Left renal pelvis (tissue), 4 donors: ENCODE data around the gene PSMC3. TPM values are rescaled to one million over a fixed set of nuclear protein-coding genes. Genes with fewer than 3 reads are reported as not detected.

ENCODE experiments used
- DNase-seq, 4 donors: peaks; one replicate each; pipeline ENCODE4 v3.0.0-alpha.2; 2013; ENCODE audit warnings: low read depth in 4 of 4, low spot score in 3 of 4
- polyA plus RNA-seq, 4 donors: library from polyadenylated mRNA; unstranded; fragments of 120-200 nt; gene quantifications; one replicate each; pipeline ENCODE4 v1.2.1, GENCODE V29; 2013; ENCODE audit not compliant: insufficient read length in 4 of 4

PSMC3 gene
- 100 to 1,000 TPM; 108 to 161 (median 148) TPM for polyA plus RNA-seq

GRCh38 chr11:47426062-47426956, at the start of gene PSMC3:
Gene PSMC3 (minus strand): TSS chr11:47426439. CDS start chr11:47426279, 160 bp downstream.
- DNase-seq, result peak; percentile 88 to 96 (median 92)

DNA sequence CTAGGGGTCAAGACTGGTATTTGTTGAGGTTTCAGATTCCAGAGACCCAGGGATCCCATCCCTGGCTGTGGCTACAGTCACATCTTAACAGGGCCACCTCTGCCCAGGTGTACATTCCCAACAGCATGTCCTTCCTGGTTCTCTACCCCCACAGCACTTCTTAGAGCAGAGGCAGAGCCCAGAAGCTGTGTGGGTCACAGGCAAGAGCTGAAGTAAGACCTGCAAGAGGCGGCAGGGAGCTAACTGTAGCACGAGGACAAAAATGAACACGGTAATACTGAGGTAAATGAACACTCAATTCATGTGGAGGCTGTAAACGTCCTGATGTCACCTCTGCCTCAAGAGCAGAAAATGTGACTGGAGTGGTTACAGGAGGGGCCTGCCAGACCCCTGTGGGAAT, 44.4 kb upstream of the PSMC3 start:
- no peak for DNase-seq

GRCh38 chr11:47469361-47470179, 43.3 kb upstream of the PSMC3 start:
- no peak for DNase-seq

GRCh38 chr11:47468598-47469214, 42.5 kb upstream of the PSMC3 start:
- DNase-seq, result no peak

- DNase-seq, result no peak
These were observed 41.1 kb upstream of the PSMC3 start for GRCh38 chr11:47467357-47467756.

DNA sequence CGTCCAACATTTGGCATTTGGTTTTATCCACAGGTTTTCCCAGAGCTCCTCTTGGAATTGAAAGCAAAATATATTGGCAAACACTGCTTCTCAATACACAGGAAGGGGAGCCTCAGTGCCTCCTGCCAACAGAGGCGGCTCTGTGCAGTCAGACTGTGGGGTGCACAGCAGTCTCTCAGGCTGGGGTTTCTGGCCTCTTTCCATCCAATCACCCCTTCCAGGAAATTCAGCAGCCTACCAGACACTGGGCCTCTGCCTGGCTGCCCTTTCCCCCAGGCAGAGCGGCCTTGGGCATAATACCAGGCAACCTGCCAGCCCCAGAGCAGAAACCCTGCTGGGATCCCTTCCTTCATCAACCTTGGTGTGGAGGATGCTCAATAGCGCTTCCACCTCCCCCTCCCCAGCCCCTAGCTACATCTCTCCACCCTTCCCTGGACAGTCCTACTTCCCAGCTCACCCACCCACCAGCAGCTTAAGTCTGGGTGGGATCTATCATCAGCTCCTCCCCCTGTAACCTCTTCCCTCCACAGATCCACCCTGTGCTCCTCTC, 40.5 kb upstream of the PSMC3 start:
- no peak for DNase-seq

DNA sequence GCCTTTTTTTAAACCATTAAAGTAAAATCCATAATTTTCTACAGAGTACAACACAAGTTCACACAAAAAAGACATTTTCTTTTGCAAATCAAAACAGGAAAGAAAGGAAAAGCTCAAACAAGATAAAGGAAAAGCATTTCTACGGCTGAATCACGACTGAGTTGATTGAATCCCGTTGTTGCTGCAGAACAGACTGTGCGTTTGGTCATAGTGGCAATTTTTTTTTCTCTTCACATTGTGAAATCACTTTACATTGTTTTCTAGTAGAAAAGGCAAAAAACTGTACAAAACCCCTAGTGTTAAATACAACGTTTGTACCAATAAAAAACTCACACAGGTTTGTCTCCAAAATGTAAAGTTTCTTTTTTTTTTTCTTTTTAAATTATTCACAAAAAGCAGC, 40.0 kb upstream of the PSMC3 start:
- DNase-seq, result no peak

- no peak for DNase-seq
These were observed 38.2 kb upstream of the PSMC3 start for GRCh38 chr11:47464483-47464882.

DNA sequence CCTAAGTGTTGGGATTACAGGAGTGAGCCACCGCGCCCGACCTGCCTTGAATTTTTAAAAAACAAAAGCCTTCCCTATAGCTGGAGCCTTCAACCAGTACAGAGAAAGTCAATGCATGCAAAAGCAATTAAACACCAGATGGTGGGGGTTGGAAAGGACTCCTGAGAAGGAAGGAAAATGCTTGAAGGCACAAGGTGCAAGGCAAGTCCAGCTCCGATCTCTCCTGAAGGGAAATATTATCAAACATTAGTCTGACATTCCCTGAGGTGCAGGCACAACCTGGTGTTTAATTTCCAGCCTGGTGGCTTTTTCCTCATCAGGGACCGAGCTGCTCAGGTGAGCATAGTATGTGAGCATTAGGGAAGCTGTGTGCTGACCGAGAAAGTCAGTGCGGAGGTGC, 35.6 kb upstream of the PSMC3 start:
- DNase-seq, result no peak

DNA sequence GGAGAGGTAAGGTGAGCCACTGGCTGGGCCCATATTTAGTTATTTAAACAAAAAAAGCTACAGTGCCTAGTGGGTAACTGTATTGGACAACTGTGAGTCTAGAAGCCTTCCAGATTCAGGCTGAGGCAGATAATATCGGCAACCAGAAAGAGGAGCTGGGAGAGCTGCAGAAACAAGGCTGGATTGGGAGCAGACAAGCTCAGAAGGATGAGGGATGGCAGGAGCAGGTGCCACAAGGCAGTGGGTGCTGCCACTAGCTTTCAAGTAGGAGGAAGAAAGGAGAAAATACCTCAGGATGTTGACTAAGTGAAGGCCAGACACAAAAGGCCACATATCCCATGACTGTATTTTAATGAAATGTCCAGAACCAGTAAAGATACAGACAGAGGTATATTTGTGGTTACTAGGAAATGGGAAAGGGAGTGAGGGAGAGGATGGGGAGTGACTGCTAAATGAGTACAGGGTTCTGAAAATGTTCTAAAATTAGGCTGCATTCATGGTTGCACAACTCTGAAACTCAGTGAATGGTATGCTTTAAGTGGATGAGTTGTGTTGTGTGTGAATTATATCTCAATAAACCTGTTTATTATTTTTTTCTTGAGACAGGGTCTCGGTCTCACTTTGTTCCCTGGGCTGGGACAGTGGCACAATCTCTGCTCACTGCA, 34.5 kb upstream of the PSMC3 start:
- DNase-seq, result no peak

DNA sequence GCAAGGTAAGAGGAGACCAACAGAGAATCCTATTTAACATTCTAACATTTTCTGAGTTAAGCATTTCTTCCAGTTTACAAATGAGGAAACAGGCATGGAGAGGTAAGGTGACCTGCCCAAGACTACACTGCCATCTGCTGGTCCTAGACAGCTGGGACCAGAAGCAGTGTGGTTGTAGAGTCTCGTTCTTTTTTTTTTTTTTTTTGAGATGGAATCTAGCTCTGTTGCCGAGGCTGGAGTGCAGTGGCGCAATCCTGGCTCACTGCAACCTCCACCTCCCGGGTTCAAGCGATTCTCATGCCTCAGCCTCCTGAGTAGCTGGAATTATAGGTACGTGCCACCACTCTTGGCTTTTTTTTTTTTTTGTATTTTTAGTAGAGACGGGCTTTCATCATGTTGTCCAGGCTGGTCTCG, 28.0 kb upstream of the PSMC3 start:
- peak; percentile 54 to 63 (median 58) for DNase-seq

DNA sequence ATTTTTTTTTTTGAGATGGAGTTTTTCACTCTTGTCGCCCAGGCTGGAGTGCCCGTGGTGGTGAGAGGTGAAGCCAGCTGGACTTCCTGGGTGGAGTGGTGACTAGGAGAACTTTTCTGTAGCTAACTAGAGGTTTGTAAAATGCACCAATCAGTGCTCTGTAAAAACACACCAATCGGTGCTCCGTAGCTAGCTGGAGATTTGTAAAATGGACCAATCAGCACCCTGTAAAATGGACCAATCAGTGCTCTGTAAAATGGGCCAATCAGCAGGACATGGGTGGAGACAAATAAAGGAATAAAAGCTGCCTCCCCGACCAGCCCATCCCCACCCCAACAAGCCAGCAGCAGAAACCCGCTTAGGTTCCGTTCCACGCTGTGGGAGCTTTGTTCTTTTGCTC, 27.1 kb upstream of the PSMC3 start:
- DNase-seq, result no peak

DNA sequence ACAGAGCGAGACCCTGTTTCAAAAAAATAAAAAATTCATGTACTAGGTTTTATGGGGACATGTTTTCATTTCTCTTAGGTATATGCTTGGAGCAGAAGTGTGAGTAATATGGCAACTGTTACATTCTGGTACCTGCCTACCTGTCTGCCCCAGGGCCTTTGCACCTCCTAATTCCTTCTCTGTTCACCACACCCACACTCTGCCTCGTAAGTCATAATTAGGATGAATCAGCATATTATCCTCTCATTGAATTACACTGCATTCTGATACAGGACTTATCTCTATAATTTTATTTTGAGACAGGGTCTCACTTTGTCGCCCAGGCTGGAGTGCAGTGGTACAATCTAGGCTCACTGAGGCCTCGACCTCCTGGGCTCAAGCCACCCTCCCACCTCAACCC, 25.8 kb upstream of the PSMC3 start:
- DNase-seq, result no peak

GRCh38 chr11:47451436-47451835, 25.2 kb upstream of the PSMC3 start:
- no peak for DNase-seq

GRCh38 chr11:47449541-47449940, 23.3 kb upstream of the PSMC3 start:
- DNase-seq, result no peak

- DNase-seq, result no peak
These were observed 22.6 kb upstream of the PSMC3 start, which contains the start of gene RAPSN for GRCh38 chr11:47448566-47449427. Gene RAPSN (minus strand): TSS chr11:47449136. CDS start chr11:47448964, 172 bp downstream.

- no peak for DNase-seq
These were observed 21.7 kb upstream of the PSMC3 start for GRCh38 chr11:47447906-47448305.

GRCh38 chr11:47446833-47447232, 20.6 kb upstream of the PSMC3 start:
- DNase-seq, result no peak

DNA sequence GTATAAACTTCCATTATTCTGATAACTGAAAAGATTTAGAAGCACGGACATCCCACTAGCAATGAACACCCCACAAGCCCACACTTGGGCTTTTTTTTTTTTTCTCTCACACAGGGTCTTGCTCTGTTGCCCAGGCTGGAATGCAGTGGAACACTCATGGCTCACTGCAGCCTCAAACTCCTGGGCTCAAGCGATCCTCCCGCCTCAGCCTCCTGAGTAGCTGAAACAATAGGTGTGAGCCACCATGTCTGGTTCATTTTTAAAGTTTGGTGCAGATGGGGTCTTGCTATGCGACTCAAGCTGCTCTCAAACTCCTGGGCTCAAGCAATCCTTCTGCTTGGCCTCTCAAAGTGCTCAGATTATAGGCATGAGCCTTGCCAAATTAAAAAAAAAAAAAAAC, 19.6 kb upstream of the PSMC3 start:
- no peak for DNase-seq
